H9 (cell line): ENCODE measurements around the gene WDR27. TPM values are rescaled to one million over a fixed set of nuclear protein-coding genes. Genes with fewer than 3 reads are reported as not detected.

ENCODE experiments used
- DNase-seq: peaks from one replicate; pipeline ENCODE4 v3.0.0-alpha.2; 2017
- H2AFZ ChIP-seq: one replicate; pipeline ENCODE4 v1.6.1; 2013; ENCODE audit warnings: mild to moderate bottlenecking, low read length, control low read depth, moderate library complexity
- H2AK5ac ChIP-seq: 2 replicates; pipeline ENCODE4 v1.6.1; 2013; ENCODE audit warnings: low read length, control low read depth, mixed read lengths; ENCODE audit not compliant: insufficient read length
- H2BK120ac ChIP-seq: one replicate; pipeline ENCODE4 v1.6.1; 2013; ENCODE audit warnings: low read depth, mild to moderate bottlenecking, low read length, control low read depth, inconsistent platforms; ENCODE audit not compliant: poor library complexity, severe bottlenecking
- H2BK12ac ChIP-seq: 2 replicates; pipeline ENCODE4 v1.6.1; 2013; ENCODE audit warnings: low read length, control low read depth, mixed read lengths, low read depth; ENCODE audit not compliant: insufficient read length
- H2BK15ac ChIP-seq: 2 replicates; pipeline ENCODE4 v1.6.1; 2013; ENCODE audit warnings: low read depth, low read length, control low read depth
- H2BK20ac ChIP-seq: one replicate; pipeline ENCODE4 v1.6.1; 2013; ENCODE audit warnings: low read depth, mild to moderate bottlenecking, low read length, control low read depth, inconsistent platforms; ENCODE audit not compliant: poor library complexity, severe bottlenecking
- H2BK5ac ChIP-seq: 2 replicates; pipeline ENCODE4 v1.6.1; 2013; ENCODE audit warnings: low read length, control low read depth, mixed read lengths; ENCODE audit not compliant: insufficient read length
- H3K14ac ChIP-seq: 2 replicates; pipeline ENCODE4 v1.6.1; 2013; ENCODE audit warnings: low read length, control low read depth; ENCODE audit not compliant: insufficient read depth
- H3K18ac ChIP-seq: 2 replicates; pipeline ENCODE4 v1.6.1; 2013; ENCODE audit warnings: low read depth, mild to moderate bottlenecking, mixed read lengths, low read length, control low read depth; ENCODE audit not compliant: insufficient read length
- H3K23ac ChIP-seq: 2 replicates; pipeline ENCODE4 v1.6.1; 2013; ENCODE audit warnings: low read length, control low read depth, mixed read lengths, low read depth; ENCODE audit not compliant: insufficient read length
- H3K23me2 ChIP-seq: 2 replicates; pipeline ENCODE4 v1.6.1; 2013; ENCODE audit warnings: low read depth, mild to moderate bottlenecking, mixed read lengths, low read length, control low read depth; ENCODE audit not compliant: insufficient read length, poor library complexity, severe bottlenecking
- H3K27ac ChIP-seq: 2 replicates; pipeline ENCODE4 v1.5.1; 2013; ENCODE audit warnings: low read length, control low read depth, mixed read lengths, low read depth; ENCODE audit not compliant: insufficient read length
- H3K27me3 ChIP-seq: 2 replicates; pipeline ENCODE4 v1.6.1; 2013; ENCODE audit warnings: low read length, control low read depth, inconsistent platforms; ENCODE audit not compliant: insufficient read depth
- H3K4ac ChIP-seq: 2 replicates; pipeline ENCODE4 v1.6.1; 2013; ENCODE audit warnings: low read depth, mild to moderate bottlenecking, control low read depth, inconsistent platforms, low read length, moderate library complexity
- H3K4me1 ChIP-seq: 2 replicates; pipeline ENCODE4 v1.6.1; 2013; ENCODE audit warnings: low read length, control low read depth, inconsistent platforms; ENCODE audit not compliant: insufficient read depth
- H3K4me2 ChIP-seq: 2 replicates; pipeline ENCODE4 v1.6.1; 2013; ENCODE audit warnings: low read length, control low read depth, mixed read lengths; ENCODE audit not compliant: insufficient read length, insufficient read depth
- H3K56ac ChIP-seq: 2 replicates; pipeline ENCODE4 v1.6.1; 2013; ENCODE audit warnings: low read depth, mild to moderate bottlenecking, mixed read lengths, low read length, control low read depth; ENCODE audit not compliant: insufficient read length
- H3K79me1 ChIP-seq: 2 replicates; pipeline ENCODE4 v1.6.1; 2013; ENCODE audit warnings: low read depth, mild to moderate bottlenecking, moderate library complexity, low read length, control low read depth, inconsistent platforms; ENCODE audit not compliant: insufficient read depth, poor library complexity, severe bottlenecking
- H3K79me2 ChIP-seq: 2 replicates; pipeline ENCODE4 v1.6.1; 2013; ENCODE audit warnings: low read length, control low read depth, inconsistent platforms; ENCODE audit not compliant: insufficient read depth
- H3K9ac ChIP-seq: 2 replicates; pipeline ENCODE4 v1.6.1; 2013; ENCODE audit warnings: low read length, control low read depth, mixed read lengths; ENCODE audit not compliant: insufficient read length; ENCODE audit errors: extremely low read depth
- H3K9me3 ChIP-seq: one replicate; pipeline ENCODE4 v1.6.1; 2013; ENCODE audit warnings: low read depth, low read length, inconsistent platforms; ENCODE audit not compliant: control insufficient read depth
- H3T11ph ChIP-seq: one replicate; pipeline ENCODE4 v1.6.1; 2013; ENCODE audit warnings: mild to moderate bottlenecking, low read length, control low read depth, inconsistent platforms
- H4K20me1 ChIP-seq: one replicate; pipeline ENCODE4 v1.6.1; 2013; ENCODE audit not compliant: control insufficient read depth, insufficient read length, insufficient read depth
- H4K5ac ChIP-seq: 2 replicates; pipeline ENCODE4 v1.6.1; 2013; ENCODE audit warnings: low read depth, mild to moderate bottlenecking, mixed read lengths, low read length, control low read depth; ENCODE audit not compliant: insufficient read length
- H4K8ac ChIP-seq: replicated peaks from 2 replicates; pipeline ENCODE4 v1.6.1; 2013; ENCODE audit warnings: low read length, control low read depth, mixed read lengths, low read depth; ENCODE audit not compliant: insufficient read length
- H4K91ac ChIP-seq: 2 replicates; pipeline ENCODE4 v1.6.1; 2013; ENCODE audit warnings: low read depth, mild to moderate bottlenecking, moderate library complexity, mixed read lengths, low read length, control low read depth; ENCODE audit not compliant: insufficient read length
- H3K27ac Mint-ChIP-seq, 3 experiments: 2 replicates in 2 of 3; 3 replicates in 1 of 3; pipeline ENCODE4 v1.8.0; 2020 to 2021; ENCODE audit warnings: mixed read lengths in 3 of 3, mild to moderate bottlenecking in 1 of 3, moderate library complexity in 1 of 3
- H3K27me3 Mint-ChIP-seq: 2 replicates; pipeline ENCODE4 v1.8.0; 2021; ENCODE audit warnings: low read depth, mild to moderate bottlenecking, moderate library complexity, mixed read lengths
- H3K36me3 Mint-ChIP-seq, 3 experiments: 2 replicates in 2 of 3; 3 replicates in 1 of 3; pipeline ENCODE4 v1.8.0; 2020 to 2021; ENCODE audit warnings: low read depth in 3 of 3, mixed read lengths in 3 of 3; ENCODE audit not compliant: insufficient read depth in 1 of 3
- H3K4me1 Mint-ChIP-seq, 2 experiments: 2 replicates each; pipeline ENCODE4 v1.8.0; 2020; ENCODE audit warnings: mixed read lengths in 2 of 2
- H3K4me3 Mint-ChIP-seq, 2 experiments: 2 replicates in 1 of 2; 3 replicates in 1 of 2; pipeline ENCODE4 v1.8.0; 2020 to 2021; ENCODE audit warnings: mild to moderate bottlenecking in 2 of 2, mixed read lengths in 2 of 2, moderate library complexity in 1 of 2
- H3K9me3 Mint-ChIP-seq, 2 experiments: 2 replicates in 1 of 2; 3 replicates in 1 of 2; pipeline ENCODE4 v1.8.0; 2020; ENCODE audit warnings: mild to moderate bottlenecking in 2 of 2, mixed read lengths in 2 of 2, moderate library complexity in 1 of 2
- WGBS: extraction: QIAGEN DNeasy Blood & Tissue Kit; methylation state at CpG from one replicate; pipeline ENCODE4 v1.1.7; 2013; ENCODE audit warnings: missing lambda C conversion rate, low lambda C conversion rate, mixed read lengths; ENCODE audit not compliant: insufficient read length; ENCODE audit errors: extremely low coverage; 5-methylcytosine and 5-hydroxymethylcytosine counted together
- total RNA-seq: library from RNA; stranded (reverse); gene quantifications from 2 replicates; pipeline ENCODE4 v1.2.1, GENCODE V29; 2021
- TF ChIP-seq, protein P1 (sequence below): fragments of 200-600 bp; sonication (generic); conservative IDR thresholded peaks from 3 replicates; pipeline ENCODE4 v1.8.0; 2021; ENCODE audit warnings: antibody characterized with exemption, mild to moderate bottlenecking

The WDR27 gene
- total RNA-seq, 1 experiment from 2014 or later: 48.7 TPM

DNA sequence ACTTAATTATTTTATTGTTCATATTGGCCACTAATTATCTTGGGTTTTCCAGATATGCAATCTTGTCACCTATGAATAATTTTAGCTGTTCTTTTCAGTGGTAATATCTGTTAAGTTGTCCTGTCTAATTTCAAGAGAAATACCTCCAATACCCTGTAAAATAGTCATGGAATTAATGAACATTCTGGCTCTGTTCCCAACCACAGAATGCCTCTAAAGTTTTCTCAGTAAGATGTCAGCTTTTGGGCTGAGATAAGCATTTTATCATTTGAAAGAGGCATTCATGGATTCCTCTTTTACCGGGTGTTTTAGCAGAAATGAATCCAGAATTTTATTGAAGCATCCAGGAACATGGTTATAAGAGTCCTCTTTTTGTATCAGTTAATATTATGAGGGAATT lies 109.3 kb downstream of the WDR27 start:
- Histone ChIP-seq H3K23me2 (no peaks in the 10 kb centered on the region), H3K79me2 (no peaks in the 10 kb centered on the region), H4K91ac (no peak overlapping the region), H3T11ph (no peak overlapping the region), H3K27me3 (no peaks in the 10 kb centered on the region), H3K18ac (no peak overlapping the region), H3K56ac (no peak overlapping the region), H3K4me1 (no peaks in the 10 kb centered on the region), H3K14ac (no peak overlapping the region), H4K5ac (no peak overlapping the region), H2AFZ (no peak overlapping the region), H4K8ac (no peak overlapping the region), H3K23ac (no peak overlapping the region), H3K4me2 (no peak overlapping the region), H2BK5ac (no peak overlapping the region), H2BK12ac (no peak overlapping the region), H3K9ac (no peak overlapping the region), H4K20me1 (no peaks in the 10 kb centered on the region), H2BK15ac (no peak overlapping the region), H2BK20ac (no peak overlapping the region), H3K9me3 (no peaks in the 10 kb centered on the region), H2BK120ac (no peak overlapping the region), H2AK5ac (no peak overlapping the region), H3K27ac (no peak overlapping the region), H3K79me1 (no peaks in the 10 kb centered on the region), H3K4ac (no peak overlapping the region)
- H3K9me3 Mint-ChIP-seq: 0 out of 5 replicates have a peak, but pooled peaks cover 0 to 2% of the 10 kb centered on the region in 2 experiments
- H3K36me3 Mint-ChIP-seq: peaks cover 6 to 11% (median 7%) of the 10 kb centered on the region in 3 experiments; a peak in 5 of 7 replicates
- WGBS: no CpG with 5 or more reads among the region's 1 CpG
- H3K27ac Mint-ChIP-seq: no peak overlapping the region
- no peak overlapping the region for H3K4me3 Mint-ChIP-seq
- DNase-seq: no peak
- H3K27me3 Mint-ChIP-seq: no peaks in the 10 kb centered on the region
- H3K4me1 Mint-ChIP-seq: peaks cover 0 to 4% of the 10 kb centered on the region in 2 experiments; a peak in 2 of 4 replicates
- TF ChIP-seq, protein P1, sequence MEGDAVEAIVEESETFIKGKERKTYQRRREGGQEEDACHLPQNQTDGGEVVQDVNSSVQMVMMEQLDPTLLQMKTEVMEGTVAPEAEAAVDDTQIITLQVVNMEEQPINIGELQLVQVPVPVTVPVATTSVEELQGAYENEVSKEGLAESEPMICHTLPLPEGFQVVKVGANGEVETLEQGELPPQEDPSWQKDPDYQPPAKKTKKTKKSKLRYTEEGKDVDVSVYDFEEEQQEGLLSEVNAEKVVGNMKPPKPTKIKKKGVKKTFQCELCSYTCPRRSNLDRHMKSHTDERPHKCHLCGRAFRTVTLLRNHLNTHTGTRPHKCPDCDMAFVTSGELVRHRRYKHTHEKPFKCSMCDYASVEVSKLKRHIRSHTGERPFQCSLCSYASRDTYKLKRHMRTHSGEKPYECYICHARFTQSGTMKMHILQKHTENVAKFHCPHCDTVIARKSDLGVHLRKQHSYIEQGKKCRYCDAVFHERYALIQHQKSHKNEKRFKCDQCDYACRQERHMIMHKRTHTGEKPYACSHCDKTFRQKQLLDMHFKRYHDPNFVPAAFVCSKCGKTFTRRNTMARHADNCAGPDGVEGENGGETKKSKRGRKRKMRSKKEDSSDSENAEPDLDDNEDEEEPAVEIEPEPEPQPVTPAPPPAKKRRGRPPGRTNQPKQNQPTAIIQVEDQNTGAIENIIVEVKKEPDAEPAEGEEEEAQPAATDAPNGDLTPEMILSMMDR: no peak
